Stromal cell of bone marrow (primary cell): ENCODE measurements around the gene NOL7.

Experiments
- DNase-seq: peaks from one replicate; pipeline ENCODE4 v3.0.0-alpha.2; 2012; ENCODE audit warnings: low read depth

Gene NOL7

DNA sequence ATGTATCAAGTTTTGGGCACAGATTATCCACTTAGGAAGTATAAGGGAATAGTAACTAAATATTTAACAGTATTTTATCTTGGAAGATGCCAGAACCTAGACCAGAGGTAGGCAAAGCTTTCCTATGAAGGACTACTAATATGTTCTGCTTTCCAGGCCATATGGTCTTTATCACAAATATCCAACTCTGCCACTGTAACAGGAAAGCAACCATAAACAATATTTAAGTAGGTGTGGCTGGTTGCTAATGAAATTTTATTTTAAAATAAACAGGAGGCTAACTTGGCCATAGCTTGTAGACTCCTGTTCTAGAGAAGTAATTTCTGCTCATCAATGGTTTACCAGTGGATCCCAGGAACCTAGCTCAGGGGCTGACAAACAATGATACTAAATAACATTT lies 39.4 kb downstream of the NOL7 start:
- DNase-seq: no peak

DNA sequence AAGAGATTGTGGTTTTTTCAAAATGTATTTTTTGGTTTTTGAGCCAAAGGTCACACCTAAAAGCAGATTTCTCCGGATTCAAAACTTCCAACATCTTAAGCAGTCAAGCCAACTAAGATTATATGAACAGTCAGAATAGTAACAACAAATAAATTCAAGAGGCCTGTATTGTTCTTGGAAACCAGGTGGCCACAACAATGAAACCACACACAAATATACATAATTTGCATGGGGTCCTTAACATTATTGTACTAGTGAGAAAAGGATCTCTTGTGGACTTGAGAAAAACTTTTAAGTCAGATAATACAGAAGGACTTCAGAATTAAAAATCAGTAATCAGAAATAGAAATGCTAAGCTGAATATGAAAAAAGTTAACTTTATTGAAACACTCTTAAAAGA lies 40.6 kb downstream of the NOL7 start:
- no peak for DNase-seq

DNA sequence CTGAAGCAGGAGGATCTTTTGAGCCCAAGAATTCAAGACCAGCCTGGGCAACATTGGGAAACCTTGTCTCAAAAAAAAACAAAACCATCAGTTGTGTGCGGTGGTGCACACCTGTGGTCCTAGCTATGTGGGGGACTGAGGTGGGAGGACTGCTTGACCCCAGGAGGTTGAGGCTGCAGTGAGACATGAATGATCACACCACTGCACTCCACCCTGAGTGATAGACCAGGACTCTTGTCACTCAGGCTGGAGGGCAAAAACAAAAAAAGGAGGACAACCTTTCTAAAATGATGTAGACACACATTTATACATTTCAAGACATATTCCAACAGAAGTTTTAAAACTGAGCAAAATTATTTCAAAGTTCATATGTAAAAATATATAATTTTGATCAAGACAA lies 45.1 kb downstream of the NOL7 start:
- DNase-seq: no peak

DNA sequence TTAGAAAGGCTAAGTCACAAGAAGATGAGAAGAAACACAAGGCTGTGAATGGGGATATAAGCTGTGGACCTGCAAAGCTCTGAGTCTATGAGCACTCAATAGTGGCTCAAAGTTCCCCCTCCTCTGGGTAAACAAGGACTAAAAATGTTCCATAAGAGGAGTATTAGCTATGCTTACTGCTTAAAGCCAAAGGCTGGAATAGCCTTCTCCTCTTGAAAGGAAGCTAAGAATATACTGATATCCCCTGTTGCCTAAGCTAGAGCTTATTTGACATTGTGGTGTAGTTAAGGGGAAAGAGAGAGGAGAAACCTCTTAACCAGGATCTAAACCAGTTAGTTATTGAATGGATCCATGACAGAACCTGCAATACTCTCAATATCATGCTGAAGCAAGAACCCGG lies 45.8 kb downstream of the NOL7 start:
- no peak for DNase-seq

DNA sequence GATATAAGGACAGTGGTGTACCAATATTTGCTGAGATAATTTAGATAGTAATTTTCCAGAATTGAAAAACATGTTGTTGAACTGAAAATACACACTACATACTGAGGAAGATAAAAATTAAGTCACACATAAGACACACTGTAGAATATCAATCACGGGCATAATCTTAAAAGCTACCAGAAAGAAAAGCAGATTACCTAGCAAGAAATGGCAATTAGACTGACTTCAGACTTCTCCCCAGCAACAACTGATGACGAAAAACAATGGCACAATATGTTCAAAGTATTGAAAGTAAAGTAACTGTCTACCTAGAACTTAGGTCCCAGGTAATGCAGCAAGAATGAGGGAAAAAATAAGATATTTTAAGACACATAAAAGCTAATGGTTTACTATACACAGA lies 46.5 kb downstream of the NOL7 start:
- no peak for DNase-seq

DNA sequence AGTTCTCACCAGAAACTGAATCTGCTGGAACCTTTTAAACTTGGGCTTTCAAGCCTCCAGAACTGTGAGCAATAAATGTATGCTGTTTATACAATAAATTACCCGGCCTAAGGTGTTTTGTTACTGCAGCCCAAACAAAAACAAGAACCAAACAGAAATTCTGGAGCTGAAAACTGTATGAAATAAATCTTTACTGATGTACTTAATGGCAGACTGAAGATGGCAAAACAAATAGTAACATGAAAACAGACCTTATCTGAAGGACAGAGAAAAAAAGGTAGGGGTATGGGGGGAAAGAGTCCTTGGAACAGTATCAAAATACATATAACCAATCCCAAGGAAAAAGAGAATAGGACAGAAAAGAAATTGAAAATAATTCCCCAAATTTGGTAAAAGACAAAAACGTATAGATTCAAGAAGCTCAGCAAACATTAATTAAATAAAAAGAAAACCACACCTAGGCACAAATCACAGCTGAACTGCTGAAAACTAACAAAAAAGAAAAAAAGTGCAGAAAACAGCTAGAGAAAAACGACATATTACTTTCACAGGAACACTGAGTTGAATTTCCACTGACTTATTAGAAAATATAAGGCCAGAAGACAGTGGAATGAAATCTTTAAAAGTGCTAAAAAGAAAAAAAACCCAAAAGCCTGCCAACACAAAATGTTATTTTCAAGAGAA lies 47.7 kb downstream of the NOL7 start:
- no peak for DNase-seq

DNA sequence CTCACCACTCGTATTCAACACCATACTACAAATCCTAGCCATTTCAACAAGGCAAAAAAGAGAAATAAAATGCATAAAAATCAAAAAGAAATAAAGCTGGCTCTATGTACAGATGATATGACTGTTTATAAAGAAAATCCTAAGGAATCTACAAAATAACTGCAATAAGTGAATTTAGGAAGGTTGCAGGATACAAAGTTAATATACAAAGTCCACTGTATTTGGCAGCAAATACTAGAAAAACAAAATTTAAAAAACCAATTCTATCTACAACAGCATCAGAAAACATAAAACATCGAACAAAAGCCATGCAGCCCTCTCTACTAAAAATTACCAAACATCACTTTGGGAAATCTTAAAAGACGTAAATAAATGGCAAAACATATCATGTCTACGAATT lies 48.9 kb downstream of the NOL7 start:
- no peak for DNase-seq

DNA sequence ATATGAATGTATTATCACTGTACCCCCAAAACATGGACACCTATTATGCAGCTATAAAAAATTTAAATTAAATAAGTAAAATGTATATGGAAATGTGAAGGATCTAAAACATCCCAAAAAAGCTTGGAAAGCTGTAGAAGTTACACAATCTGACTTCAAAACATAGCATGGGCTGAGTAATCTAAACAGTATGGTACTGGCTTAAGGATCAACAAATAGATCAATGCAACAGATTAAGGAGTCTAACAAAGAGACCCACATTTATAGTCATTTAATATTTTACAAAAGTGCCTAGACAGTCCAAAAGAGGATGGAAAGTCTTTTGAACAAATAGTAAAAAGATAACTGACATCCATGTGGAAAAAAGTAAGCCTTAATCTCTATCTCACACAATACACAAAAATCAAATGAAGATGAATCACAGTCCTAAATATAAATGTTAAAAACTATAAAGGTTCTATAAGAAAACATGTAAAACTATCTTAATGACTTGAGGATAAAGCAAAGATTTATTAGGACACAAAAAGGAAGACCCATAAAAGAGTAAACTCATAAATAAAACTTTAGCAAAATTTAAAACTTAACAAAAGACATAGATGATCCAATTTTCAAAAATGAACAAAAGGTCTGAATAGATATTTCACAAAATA lies 49.7 kb downstream of the NOL7 start:
- no peak for DNase-seq

DNA sequence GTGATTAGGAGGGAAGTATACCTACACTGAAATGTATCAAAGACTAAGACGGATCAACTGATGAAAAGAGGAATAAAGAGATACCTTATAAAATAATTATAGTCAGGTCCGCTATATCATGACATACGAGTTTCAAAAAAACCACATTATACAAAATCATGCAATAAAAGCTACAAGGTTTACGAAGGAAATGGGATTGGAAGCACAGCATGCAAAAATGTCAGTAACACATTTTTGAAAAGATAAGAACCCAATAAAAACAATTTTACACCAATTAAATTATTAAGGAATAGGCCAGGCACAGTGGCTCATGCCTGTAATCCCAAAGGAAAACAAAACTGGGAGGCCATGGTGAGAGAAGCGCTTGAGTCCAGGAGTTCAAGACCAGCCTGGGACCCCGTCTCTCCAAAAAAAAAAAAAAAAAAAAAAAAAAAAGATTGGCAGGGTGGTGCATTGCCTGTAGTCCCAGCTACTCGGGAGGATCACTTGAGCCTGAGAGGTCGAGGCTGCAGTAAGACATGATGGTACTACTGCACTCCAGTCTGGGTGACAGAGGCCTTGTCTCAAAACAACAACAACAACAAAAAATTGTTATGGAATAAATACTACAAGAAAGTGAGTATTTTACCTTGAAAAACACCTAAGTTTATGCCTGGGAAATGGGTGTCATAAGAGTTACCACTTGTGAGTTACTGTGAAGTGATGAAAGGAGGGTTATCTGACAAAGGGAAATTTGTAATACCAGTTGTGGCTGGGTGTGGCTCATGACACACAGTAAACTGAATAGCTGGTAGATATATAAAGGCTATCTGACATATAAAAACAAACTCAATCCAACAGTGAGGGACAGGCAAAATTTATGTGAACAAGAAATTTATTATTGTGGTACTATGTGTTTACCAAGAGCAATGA lies 51.3 kb downstream of the NOL7 start:
- DNase-seq: no peak

DNA sequence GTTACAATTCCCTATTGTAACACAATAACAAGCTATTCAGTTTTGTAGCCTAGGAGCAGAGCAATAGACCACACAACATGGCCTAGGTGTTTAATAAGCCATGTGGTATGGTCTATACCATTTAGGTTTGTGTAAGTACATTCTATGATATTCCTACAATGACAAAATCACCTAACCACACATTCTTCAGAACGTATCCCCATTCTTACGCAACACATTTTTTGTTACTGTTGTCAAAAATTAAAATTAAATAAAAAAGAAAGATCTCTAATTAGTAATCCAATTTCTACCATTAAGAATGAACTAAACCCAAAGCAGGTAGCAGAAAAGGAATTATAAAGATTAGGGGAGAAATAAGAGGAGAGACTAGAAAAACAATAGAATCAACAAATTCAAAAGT lies 52.5 kb downstream of the NOL7 start:
- DNase-seq: no peak

DNA sequence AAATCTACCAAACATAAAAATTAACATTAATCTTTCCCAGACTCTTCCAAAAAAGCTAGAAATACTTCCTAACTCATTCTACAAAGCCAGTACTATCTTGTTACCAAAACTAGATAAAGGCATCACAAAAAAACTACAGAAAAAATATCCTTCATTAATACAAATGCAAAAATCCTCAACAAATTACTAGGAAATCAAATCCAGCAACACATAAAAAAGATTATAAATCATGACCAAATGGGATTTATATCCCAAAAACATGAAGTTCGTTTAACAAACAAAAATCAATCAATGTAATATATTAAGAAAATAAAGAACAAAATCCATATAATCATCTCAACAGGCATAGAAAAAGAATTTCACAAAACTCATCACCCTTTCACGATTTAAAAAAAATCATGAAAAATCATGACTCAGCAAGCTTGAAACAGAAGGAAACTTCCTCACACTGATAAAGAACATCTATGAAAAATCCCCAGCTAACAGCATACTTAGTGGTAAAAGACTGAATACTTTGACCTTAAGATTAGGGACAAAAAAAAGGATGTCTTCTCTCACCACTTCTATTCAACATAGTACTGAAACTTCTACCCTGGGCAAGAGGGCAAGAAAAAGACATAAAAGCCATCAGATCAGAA lies 53.3 kb downstream of the NOL7 start:
- no peak for DNase-seq

DNA sequence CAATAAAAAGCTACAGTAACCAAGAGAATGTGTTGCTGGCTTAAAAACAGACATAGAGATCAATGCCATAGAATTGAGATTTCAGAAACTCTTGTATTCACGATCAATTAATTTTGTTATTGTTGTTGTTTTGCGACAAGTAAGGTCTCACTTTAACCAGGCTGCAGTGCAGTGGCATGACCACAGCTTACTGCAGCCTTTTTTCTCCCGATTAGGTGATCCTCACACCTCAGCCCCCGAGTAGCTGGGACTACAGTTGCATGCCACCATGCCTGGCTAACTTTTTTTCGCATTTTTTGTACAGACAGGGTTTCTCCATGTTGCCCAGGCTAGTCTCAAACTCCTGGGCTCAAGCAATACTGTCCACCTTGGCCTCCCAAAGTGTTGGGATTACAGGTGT lies 54.3 kb downstream of the NOL7 start:
- DNase-seq: no peak
